ENCODE results near the gene LRRK1. TPM values are rescaled to one million over a fixed set of nuclear protein-coding genes. Genes with fewer than 3 reads are reported as not detected.

The LRRK1 gene
- total and polyA plus RNA-seq, 2 of the 4 experiments (the other 2 are of a cell fraction), result 3.0 to 5.8 TPM

GRCh38 chr15:101092867-101093202 is 173.7 kb downstream of the LRRK1 start:
- dilution Hi-C loops (cut with HindIII; ENCODE audit: low sequenced_read_pairs, unreplicated experiment), result no loop called here
- Histone ChIP-seq H3K4me1 (ENCODE audit: control insufficient read depth, insufficient read depth, low read length) (peaks cover 15% of the 10 kb centered on the region), H4K91ac (ENCODE audit: insufficient read depth, low read depth, low read length) (no peak overlapping the region), H3K4ac (ENCODE audit: low read depth, low read length) (0 out of 2 replicates have a peak overlapping the region, but pooled peaks have one; percentile 37), H3K56ac (ENCODE audit: extremely low read depth, insufficient read depth, low read length) (no peak overlapping the region), H3K23ac (ENCODE audit: low read depth, low read length) (no peak overlapping the region), H3K18ac (ENCODE audit: low read depth, low read length) (no peak overlapping the region), H2AK5ac (ENCODE audit: low read depth, low read length) (no peak overlapping the region), H2AFZ (replicated peaks; ENCODE audit: low read length, poor library complexity) (no peak overlapping the region), H2AK9ac (replicated peaks; ENCODE audit: low read depth, low read length, poor library complexity) (peak overlapping the region; percentile 94), H3K27me3 (ENCODE audit: control insufficient read depth, insufficient read depth, low read length) (no peaks in the 10 kb centered on the region; the same call in 1 of the 2 replicates), H3K9me1 (ENCODE audit: insufficient read depth, low read length) (peaks cover 13% of the 10 kb centered on the region; the same call in 1 of the 2 replicates), H4K20me1 (ENCODE audit: insufficient read depth, low read length) (no peaks in the 10 kb centered on the region), H4K8ac (ENCODE audit: low read depth in 2 of 2, low read length in 2 of 2) (no peak overlapping the region), H2BK15ac (ENCODE audit: low read depth, low read length) (no peak overlapping the region), H2BK5ac (ENCODE audit: low read depth, low read length, poor library complexity, severe bottlenecking) (no peak overlapping the region), H2BK20ac (ENCODE audit: low read depth, low read length) (no peak overlapping the region), H3K36me3 (ENCODE audit: control insufficient read depth, insufficient read depth, low read length) (no peaks in the 10 kb centered on the region), H3K14ac (replicated peaks; ENCODE audit: low read depth, low read length) (no peak overlapping the region), H4K5ac (ENCODE audit: low read depth, low read length) (no peak overlapping the region), H3K9me3 (ENCODE audit: control insufficient read depth, insufficient read depth, low read length) (no peaks in the 10 kb centered on the region; the same call in 1 of the 2 replicates), H3K4me3 (ENCODE audit: insufficient read depth, low read depth, low read length) (no peak overlapping the region), H3K79me1 (ENCODE audit: low read depth in 1 of 2, low read length in 2 of 2) (peaks cover 3 to 9% of the 10 kb centered on the region in 2 experiments; a peak in 2 of 4 replicates), H3K4me2 (ENCODE audit: low read depth, low read length) (no peak overlapping the region), H3K27ac (ENCODE audit: insufficient read depth, low read length) (no peak overlapping the region), H3K9ac (ENCODE audit: low read depth, low read length) (no peak overlapping the region), H2BK120ac (ENCODE audit: low read depth, low read length) (no peak overlapping the region)
- no CpG with 5 or more reads among the region's 12 CpGs for WGBS, 2 experiments (ENCODE audit: extremely low coverage in 2 of 2, insufficient read length in 1 of 2)
- in situ Hi-C loops (cut with MboI; ENCODE audit: low sequenced_read_pairs), result loop anchor here (5.0 kb wide), 1 partner anchor 164 kb away; no protein-coding TSS in a partner anchor
- no TSS peak for BruUV-seq (replicated peaks)
- no peak for ATAC-seq (ENCODE audit: low read depth)
- no peak for DNase-seq
- TF ChIP-seq CEBPB (IDR thresholded peaks at IDR 0.05; ENCODE audit: low read depth, low read length), result no peak
- intact Hi-C loops (cut with micrococcal nuclease), result no loop called here
- CTCF ChIA-PET, result no interaction called here
- POLR2A ChIA-PET (ENCODE audit: unreplicated experiment), result no interaction called here
